MM.1S (cell line): ENCODE data around the gene SP3.

Experiments used
- EZH2 ChIP-seq: fragments of 300-600 bp; sonication (generic); optimal IDR thresholded peaks from 2 replicates; pipeline ENCODE3; 2017; ENCODE audit warnings: low read depth, mild to moderate bottlenecking, antibody characterized with exemption, low read length, mixed read lengths
- EZH2phosphoT487 ChIP-seq: fragments of 300-600 bp; sonication (generic); IDR thresholded peaks from 2 replicates; pipeline ENCODE4 v1.6.1; 2018; ENCODE audit warnings: antibody characterized with exemption, low read length
- TF ChIP-seq, protein P1 (sequence below): fragments of 300-600 bp; sonication (generic); IDR thresholded peaks from 2 replicates; pipeline ENCODE4 v1.5.1; 2016; ENCODE audit warnings: antibody characterized with exemption, low read length, mixed read lengths

- TF ChIP-seq EZH2 (no peak), EZH2phosphoT487 (no peak)
- TF ChIP-seq, protein P1, sequence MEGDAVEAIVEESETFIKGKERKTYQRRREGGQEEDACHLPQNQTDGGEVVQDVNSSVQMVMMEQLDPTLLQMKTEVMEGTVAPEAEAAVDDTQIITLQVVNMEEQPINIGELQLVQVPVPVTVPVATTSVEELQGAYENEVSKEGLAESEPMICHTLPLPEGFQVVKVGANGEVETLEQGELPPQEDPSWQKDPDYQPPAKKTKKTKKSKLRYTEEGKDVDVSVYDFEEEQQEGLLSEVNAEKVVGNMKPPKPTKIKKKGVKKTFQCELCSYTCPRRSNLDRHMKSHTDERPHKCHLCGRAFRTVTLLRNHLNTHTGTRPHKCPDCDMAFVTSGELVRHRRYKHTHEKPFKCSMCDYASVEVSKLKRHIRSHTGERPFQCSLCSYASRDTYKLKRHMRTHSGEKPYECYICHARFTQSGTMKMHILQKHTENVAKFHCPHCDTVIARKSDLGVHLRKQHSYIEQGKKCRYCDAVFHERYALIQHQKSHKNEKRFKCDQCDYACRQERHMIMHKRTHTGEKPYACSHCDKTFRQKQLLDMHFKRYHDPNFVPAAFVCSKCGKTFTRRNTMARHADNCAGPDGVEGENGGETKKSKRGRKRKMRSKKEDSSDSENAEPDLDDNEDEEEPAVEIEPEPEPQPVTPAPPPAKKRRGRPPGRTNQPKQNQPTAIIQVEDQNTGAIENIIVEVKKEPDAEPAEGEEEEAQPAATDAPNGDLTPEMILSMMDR: no peak
Measured at GRCh38 chr2:173898178-173898668, 67.0 kb downstream of the SP3 start.
